ENCODE results near the gene BOLA3.
A peak's percentile ranks its signal among the peaks of the same experiment; 100 is the strongest.
"Not testable (repeated sequence)": the region's sequence is repeated elsewhere in the genome, so short reads cannot be mapped to it uniquely, and the experiment has no call there.

BOLA3 gene, protein sequence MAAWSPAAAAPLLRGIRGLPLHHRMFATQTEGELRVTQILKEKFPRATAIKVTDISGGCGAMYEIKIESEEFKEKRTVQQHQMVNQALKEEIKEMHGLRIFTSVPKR

DNA sequence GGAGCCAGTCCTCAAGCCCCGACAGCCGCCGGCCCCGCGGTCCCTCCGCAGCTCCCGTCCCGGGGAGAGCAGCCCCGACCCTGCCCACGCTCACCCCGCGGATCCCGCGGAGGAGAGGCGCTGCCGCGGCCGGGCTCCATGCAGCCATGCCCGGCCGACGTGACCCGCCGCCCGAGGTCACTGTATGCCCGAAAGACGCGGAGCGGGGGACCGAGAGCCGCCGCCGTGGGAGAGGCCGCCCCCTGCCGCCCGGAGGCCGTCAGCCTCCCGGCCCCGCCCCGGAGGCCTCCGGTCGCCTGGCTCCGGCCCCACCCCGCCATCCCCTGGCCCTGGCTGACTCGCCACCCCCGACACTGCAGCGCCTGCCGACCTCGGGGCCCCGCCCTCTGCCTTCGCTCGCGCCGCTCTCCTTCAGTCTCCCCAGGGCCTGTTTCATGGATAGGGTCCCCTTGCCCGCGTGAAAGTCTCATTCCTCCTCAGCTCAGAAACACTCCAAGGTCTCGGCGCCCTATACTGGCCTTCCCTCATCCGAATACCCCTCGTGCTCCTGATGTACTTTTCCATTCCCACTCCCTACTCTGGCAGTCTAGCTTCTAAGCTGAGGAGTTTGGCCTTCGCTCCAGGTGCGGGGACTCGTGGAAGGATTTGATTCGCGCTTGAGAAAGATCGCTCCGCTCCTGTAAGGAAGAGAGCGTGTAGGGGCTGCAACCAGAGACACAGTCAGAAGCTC is at the start of gene BOLA3:
BOLA3 (minus strand) TSS at position 186 of the 730 bp plus-strand sequence; CDS start at position 148, 38 bp downstream.
- peak; percentile 83 for DNase-seq

DNA sequence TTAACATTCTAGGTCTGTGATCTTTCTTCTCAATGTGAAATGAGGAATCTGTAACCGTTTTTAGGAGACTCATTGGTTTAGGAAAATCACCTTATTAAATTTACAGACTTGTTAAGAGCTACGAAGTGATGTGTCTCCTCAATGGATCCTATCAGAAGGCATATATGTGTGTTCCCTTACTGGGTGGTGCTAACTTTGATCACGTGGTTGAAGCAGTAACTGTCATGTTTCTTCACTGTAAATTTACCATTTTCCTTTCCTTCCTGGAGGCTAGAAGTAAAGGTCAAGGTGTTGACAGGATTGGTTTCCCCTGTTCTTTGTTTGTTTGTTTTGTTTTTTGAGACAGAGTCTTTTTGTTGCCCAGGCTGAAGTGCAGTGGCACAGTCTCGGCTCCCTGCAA is 49.3 kb upstream of the BOLA3 start:
- DNase-seq, result no peak

DNA sequence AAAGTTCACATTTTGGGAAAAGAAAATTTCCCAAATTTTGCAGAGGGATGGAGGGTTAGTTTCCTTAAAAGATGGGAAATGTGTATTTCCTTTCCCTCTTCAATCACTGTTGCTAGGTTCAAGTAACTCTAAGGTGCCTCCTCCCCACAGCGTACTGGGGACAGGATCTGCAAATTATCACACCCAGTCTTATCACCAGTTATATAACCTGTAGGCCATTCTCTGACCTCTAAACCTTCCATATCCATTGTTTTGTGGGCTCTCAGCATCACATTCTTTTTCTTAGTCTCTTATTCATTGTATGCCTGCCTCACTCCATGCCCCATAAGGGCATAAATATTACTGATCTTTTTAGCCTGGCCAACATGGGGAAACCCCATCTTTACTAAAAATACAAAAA is 47.1 kb upstream of the BOLA3 start:
- no peak for DNase-seq

DNA sequence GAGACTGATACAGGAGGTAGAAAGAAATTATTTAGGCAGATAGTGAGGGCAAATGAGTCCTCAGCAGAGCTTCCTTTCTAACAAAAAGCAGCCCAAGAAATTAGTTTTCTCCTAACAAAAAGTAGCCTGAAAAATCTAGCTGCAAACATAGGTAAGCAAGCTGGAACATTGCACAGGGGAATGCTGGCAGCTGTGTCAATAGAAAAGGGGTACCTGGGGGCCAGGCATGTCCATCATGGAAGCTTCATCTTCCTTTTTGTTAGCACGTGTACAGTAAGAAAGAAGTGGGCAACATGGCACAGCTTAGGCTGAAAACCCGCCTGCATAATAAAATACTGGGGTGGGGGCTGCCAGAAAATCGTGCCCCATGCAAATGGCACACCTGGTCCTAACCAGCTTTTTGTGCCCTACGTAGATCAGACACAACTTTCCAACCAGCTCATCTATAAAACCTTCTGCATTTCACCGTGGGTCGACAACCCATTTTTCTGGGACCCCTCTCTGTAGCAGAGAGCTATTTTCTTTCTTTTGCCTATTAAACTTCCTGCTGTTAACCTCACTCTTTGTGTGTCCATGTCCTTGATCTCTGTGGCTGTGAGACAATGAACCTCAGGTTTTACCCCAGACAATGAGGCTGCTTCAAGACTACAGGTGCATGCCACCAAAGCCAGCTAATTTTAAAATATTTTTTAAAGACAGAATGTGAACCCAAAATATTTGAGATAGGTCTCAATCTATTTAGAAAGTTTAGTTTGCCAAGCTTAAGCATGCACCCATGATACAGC is 44.1 kb upstream of the BOLA3 start:
- DNase-seq, result no peak

DNA sequence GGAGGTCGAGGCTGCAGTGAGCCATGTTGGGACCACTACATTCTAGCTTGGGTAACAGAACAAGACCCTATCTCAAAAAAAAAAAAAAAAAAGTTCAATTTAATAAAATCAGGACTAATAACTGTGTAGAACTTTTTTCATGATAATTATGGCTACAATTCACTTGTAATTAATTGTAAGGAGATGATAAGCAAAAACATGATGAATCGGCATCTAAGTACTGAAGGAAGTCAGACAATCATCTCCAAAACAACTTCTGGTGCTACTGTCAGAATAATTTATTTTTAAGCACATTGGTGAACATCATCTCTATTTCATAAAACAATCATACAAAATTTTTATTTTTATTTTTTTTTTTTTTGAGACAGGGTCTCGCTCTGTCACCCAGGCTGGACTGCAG is 41.0 kb upstream of the BOLA3 start:
- DNase-seq, result no peak

DNA sequence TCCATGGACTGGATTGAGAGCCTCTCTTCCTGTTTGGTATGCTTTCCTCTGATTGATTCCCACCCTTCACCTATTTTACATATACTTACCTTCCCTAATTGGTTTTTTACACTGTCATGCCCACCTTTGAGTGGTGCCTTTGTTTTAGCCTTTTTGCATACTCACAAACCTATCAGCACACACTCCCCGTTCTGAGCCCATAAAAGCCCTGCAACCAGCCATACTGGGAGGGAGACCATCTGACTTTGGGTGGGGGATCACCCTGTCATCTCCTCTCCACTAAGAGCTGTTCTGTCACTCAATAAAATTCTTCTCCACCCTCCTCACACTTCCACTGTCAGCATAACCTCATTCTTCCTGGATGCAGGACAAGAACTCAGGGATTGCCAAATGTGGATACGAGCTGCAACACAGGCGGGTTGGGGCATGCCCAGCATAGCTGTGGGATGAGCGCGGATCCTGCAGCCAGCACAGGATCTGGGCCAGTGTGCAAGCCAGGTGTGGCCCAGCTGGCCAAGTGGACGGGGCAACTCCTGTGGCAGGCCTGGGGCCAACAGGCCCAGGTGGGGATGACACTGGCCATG is 40.4 kb upstream of the BOLA3 start:
- DNase-seq, result no peak

DNA sequence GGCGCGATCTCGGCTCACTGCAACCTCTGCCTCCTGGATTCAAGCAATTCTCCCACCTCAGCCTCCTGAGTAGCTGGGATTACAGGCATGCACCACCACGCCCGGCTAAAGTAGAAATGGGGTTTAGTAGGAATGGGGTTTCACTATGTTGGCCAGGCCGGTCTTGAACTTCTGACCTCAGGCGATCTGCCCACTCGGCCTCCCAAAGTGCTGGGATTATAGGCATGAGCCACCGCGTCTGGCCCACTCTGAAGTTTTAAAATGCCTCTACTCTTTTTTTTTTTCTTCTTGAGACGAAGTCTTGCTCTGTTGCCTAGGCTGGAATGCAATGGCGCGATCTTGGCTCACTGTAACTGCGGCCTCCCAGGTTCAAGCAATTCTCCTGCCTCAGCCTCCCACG is 39.0 kb upstream of the BOLA3 start:
- DNase-seq, result not testable (repeated sequence)

DNA sequence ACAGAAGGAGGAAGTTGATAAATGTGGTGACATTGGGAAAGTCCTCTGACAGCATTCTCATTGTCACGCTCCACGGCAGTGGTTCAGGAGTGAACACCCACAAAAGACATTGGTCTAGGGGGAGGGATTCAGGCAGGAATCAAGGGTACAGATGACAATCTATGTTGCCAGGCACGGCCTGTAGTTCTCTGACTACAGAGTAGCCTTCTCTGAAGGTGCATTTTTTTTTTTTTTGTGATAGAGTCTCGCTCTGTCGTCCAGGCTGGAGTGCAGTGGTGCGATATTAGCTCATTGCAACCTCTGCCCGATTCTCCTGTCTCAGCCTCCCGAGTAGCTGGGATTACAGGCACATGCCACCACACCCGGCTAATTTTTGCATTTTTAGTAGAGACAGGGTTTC is 38.3 kb upstream of the BOLA3 start:
- peak; percentile 84 for DNase-seq

DNA sequence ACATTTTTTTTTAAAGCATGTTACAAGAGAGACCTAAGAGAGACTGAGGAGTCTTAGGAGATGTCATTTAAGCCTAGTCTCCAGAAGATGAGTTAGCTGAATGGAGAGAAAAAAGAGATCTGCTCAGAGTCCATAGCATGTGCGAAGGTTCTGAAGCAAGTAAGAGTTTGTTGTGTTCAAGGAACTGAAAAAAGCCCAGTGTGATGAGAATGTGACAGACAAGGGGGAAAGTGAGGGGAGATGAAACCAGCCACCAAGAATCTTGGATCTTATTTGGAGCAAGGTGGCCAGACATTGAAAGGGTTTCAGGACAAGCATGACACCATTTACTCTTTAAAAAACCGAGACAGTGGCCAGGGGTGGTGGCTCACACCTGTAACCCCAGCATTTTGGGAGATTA is 36.2 kb upstream of the BOLA3 start:
- no peak for DNase-seq

DNA sequence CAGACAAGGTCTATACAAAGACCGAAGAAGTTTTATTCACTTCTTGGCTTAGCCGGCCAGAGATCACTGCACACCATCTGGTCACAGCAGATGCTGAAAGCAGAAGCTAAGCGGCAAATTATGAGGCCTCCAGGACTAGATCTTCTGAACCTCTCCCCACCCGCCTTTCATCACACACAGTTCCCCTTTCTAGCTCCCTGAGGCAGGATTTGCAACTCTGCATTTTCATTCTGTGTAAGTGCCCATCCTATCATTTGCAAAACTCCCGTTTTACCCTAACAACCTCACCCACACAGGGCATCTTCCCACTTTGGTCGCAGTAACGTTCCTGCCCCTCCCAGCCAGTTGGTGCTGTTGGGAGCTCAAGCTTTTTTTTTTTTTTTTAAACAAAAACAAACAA is 34.0 kb upstream of the BOLA3 start:
- DNase-seq, result peak; percentile 73

DNA sequence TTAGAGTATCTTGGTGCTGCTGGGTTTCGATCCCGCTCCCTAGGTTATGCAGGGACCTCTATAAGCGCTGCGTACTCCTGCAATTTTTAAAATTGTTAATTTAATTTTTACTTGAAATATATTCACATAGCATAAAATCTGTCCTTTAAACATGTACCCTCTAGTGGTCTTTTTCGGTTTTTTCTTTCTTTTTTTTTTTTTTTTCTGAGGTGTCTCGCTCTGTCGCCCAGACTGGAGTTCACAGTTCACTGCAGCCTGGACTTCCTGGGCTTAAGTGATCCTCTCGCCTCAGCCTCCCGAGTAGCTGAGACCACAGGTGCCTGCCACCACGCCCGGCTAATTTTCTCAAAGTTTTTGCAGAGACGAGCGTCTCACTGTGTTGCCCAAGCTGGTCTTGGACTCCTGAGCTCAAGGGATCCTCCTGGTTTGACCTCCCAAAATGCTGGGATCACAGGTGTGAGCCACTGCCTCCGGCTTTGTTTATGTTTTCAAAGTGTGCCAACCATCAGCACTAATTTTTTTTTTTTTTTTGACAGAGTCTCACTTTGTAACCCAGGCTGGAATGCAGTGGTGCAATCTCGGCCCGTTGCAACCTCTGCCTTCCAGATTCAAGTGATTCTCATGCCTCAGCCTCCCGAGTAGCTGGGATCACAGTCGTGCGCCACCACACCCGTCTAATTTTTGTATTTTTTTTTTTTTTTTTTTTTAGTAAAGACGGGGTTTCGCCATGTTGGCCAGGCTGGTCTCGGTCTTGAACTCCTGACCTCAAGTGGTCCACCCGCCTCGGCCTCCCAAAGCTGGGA is 31.6 kb upstream of the BOLA3 start:
- no peak for DNase-seq

DNA sequence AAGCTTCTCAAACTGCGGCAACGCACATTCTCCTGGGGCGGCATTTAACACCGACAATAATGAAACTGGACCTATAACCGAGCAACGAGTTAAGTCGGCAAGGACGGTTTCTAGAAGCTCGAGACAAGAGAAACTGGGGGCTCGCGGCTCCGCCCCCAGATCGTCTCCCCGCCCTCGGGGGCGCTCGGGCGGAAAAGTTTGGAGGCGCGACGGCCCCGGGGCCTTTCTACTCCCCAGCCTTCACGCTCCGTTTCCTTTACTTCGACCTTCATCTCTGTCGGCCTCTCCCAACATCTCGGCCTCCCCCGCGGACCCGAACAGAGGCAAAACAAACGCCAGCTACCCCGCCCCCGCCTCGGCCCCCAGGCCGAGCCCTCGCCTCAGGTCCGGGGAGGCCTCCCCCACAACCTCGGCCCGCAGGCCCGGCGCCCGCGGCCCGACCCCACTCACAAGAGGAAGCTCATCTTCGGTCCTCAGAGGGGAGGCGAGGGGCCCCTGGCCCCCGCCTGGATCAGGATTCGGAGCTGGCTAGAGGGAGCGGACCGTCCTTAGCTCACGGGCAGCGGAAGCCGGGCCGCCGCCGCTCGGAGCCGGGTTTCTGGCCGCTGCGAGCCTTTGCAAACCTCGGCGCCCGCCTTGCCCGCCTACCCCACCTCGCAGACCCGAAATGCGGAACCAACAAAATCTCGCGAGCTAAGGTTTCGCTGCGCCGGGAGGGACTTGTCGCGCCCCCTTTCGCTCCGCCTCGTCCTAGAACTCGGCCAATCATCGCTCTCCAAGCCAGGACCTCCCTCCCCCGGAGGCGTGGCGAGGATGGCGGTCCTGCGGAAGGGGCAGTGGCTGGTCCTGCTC is 30.7 kb upstream of the BOLA3 start, which contains the start of gene MOB1A:
MOB1A (minus strand) TSS at position 669 of the 852 bp plus-strand sequence; CDS start at position 464, 205 bp downstream.
- peak; percentile 97 for DNase-seq

DNA sequence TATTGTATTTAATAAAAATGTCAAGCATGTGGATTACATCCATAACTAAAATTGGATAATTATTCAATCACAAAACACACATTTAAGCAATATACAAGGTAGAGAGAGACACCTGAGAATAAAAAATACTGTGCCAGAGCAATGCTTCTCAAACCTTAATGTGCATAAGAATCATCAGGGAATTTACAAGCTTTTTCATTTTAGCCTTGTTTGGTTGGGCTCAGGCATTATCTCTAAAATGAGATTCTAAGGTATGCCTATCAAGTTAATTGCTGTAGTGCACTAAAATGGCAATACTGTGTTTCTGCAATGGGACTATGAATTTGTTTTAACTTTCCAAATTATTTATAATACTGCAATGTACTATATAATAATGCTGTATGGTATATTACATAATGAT is 30.0 kb upstream of the BOLA3 start:
- no peak for DNase-seq

DNA sequence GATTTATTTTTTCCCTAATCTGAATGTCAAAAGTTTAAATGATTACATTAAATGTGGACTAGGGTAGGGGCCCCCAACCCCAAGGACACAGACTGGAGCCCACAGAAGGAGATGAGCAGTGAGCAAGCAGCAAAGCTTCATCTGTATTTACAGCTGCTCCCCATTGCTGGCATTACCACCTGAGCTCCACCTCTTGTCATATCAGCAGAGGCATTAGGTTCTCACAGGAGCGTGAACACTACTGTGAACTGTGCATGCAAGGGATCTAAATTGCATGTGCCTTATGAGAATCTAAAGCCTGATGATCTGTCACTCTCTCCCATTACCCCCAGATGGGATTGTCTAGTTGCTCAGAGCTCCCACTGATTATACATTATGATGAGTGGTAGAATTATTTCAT is 27.2 kb upstream of the BOLA3 start:
- no peak for DNase-seq

DNA sequence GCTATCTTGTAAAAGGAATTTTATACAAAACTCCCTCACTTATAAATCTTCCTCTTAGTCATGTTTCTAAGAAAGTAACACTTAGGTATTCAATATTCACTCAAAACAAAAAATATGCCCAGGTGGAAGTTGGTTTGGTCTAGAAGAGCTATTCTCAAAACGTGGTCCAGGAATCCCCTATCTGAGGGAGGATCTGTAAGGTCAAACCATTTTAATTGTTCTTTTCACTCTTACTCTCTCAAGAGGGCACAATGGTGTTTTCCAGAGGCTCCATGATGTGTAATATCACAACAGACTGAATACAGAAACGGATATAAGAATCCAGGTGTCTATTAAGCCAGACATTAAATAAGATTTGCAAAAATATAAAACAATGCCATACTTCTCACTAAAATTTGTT is 21.0 kb upstream of the BOLA3 start:
- DNase-seq, result no peak

DNA sequence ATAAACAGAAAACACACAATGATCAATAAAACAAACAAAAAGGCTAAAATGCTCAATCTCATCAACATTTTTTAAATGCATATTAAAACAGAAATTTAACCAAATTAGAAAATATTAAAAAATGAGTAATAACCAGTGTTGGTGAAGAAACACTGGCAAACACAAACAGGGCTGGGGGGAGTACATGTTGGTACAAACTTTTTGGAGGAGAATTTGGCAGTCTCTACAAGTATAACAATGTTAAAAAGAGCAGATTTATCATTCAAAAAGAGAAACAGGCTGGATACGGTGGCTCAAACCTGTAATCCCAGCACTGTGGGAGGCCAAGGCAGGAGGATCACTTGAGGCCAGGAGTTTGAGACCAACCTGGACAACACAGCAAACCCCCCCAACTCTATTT is 17.0 kb upstream of the BOLA3 start:
- DNase-seq, result no peak

DNA sequence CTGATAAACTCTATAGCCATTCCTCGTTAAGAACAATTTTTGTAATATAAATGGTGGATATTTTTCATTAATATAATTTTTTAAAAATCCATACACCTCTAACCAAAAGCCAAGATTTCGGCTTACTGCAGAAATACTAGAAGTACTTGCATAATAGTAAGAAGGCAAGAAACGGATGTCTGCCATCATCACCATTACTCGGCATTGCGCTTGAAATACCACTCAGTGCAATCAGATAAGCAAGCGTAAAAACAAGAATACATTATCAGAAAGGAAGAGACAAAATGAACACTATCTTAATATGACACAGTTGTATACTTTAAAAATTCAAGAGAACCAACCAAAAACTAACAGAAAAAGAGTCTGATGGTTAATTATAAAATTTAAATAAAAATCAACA is 15.2 kb upstream of the BOLA3 start:
- DNase-seq, result no peak

DNA sequence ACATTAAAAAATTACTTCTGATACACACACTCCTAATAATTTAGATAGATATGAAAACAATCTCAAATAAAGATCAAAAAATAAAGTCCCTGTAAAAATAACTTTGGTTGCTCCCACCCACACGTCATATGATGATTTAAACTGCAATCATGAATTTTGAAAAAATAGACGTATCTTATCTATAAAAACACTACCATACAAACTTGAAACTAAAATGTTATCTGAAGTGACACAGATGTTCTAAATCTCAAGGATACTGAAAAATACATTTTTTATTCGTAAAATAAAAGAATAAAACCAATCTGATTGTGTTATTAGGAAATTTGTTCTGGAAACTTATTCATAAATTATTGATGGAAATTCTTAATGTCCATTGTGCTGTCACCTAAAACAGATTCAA is 8.1 kb upstream of the BOLA3 start:
- DNase-seq, result no peak

DNA sequence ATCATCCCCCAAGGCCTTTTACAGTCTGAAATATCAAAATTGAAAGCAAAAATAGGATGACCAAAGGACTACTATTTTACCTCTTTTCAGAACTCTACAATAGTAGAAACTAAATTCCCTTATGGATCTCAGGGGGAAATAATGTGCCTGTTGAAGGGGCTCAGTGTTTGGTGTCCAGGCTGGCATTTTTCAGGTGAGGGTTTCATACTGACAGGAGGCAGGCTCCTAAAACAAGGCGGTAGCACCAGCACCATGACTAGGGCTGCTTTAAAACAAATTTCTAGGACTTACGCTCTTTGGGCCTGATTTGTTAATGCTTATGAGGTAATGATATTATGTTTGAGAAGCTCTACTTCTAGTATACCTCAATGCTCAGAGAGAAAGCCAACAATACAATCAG is 5.2 kb upstream of the BOLA3 start:
- no peak for DNase-seq

DNA sequence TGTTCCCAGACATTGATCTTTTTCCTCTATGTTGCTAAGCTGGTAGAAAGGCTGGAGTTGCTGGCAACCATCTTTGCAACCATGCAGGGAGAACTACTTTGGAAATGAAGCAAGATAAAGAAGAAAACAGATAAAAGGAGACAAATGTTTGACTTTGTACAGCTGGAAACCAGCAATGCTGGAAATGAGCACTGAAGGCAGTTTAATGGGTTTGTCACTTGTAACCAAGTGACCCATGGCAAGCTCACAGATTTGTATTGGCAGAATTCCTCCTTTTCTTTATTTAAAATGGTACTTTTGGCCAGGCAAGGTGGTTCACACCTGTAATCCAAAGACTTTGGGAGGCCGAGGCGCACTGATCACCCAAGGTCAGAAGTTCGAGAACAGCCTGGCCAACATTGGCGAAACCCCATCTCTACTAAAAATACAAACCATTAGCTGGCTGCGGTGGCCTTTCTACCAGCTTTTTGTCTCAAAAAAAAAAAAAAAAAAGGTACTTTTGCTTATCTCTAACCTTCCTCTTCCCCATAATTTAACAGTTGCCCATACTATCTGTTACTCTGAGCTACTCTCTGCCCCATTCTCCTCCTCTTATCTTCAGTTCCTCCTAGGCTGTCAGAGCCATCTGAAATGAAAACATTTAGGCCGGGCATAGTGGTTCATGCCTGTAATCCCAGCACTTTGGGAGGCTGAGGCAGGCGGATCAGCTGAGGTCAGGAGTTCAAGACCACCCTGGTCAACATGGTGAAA is 2.0 kb upstream of the BOLA3 start:
- no peak for DNase-seq

DNA sequence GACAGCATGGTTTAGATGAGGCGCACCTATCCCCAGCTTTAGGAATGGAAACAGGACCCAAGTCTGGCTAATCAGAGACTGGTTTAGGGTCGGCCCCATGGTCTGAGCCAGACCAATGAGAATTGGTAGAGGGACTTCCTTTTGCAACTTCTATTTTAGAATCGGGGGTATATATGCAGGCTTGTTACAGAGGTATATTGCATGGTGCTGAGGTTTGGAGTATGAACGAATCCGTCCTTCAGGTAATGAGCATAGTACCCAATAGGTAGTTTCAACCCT is 1.5 kb upstream of the BOLA3 start:
- no peak for DNase-seq
